Neural cell (in vitro differentiated cells): Measurements from ENCODE around the gene EI24.

Experiments
- CTCF ChIP-seq: fragments of 450-650 bp; IDR thresholded peaks from 2 replicates; pipeline ENCODE4 v1.5.1; 2014; ENCODE audit warnings: antibody characterized with exemption, mild to moderate bottlenecking, moderate library complexity; ENCODE audit not compliant: poor library complexity, severe bottlenecking
- EZH2 ChIP-seq: fragments of 200-600, 300-800 bp; shearing (Covaris generic), sonication (generic); IDR thresholded peaks from 2 replicates; pipeline ENCODE4 v1.6.1; 2014; ENCODE audit warnings: antibody characterized with exemption, low read length, borderline replicate concordance, mild to moderate bottlenecking; ENCODE audit not compliant: insufficient read depth, poor library complexity, severe bottlenecking
- MXI1 ChIP-seq: fragments of 450-650 bp; conservative IDR thresholded peaks from 2 replicates; pipeline ENCODE4 v1.6.1; 2014; ENCODE audit warnings: antibody characterized with exemption, mild to moderate bottlenecking; ENCODE audit not compliant: poor library complexity, severe bottlenecking
- POLR2AphosphoS5 ChIP-seq: IDR thresholded peaks from 2 replicates; pipeline ENCODE4 v1.6.1; 2012
- RAD21 ChIP-seq: fragments of 450-650 bp; conservative IDR thresholded peaks from 2 replicates; pipeline ENCODE4 v1.6.1; 2014; ENCODE audit warnings: antibody characterized with exemption, mild to moderate bottlenecking, moderate library complexity
- REST ChIP-seq: IDR thresholded peaks from 2 replicates; pipeline ENCODE4 v1.6.1; 2012; ENCODE audit warnings: borderline replicate concordance
- SMC3 ChIP-seq: fragments of 450-650 bp; conservative IDR thresholded peaks from 2 replicates; pipeline ENCODE4 v1.6.1; 2014; ENCODE audit warnings: antibody characterized with exemption, mild to moderate bottlenecking, moderate library complexity; ENCODE audit not compliant: poor library complexity

- no peak for TF ChIP-seq POLR2AphosphoS5
- no peak for TF ChIP-seq REST
- no peak for TF ChIP-seq CTCF
- TF ChIP-seq EZH2 = no peak
- no peak for TF ChIP-seq RAD21
- no peak for TF ChIP-seq MXI1
- TF ChIP-seq SMC3 = no peak
Measured at GRCh38 chr11:125623064-125623463, 53.8 kb downstream of the EI24 start.
